Placental epithelial cell (primary cell): ENCODE measurements around the gene PRKAG2. TPM values are rescaled to one million over a fixed set of nuclear protein-coding genes. Genes with fewer than 3 reads are reported as not detected.

Experiments
- small RNA-seq: library from RNA; depleted of rRNA; stranded (forward); fragments of <200 nt; gene quantifications from one replicate; pipeline ENCODE3, GENCODE V24; 2012
- total RNA-seq: library from RNA; depleted of rRNA; stranded (reverse); fragments of >200 nt; gene quantifications from 2 replicates; pipeline ENCODE4 v1.2.3, GENCODE V29; 2012

Gene PRKAG2
- 6.3 and 16.8 TPM in 2 replicates for total RNA-seq

DNA sequence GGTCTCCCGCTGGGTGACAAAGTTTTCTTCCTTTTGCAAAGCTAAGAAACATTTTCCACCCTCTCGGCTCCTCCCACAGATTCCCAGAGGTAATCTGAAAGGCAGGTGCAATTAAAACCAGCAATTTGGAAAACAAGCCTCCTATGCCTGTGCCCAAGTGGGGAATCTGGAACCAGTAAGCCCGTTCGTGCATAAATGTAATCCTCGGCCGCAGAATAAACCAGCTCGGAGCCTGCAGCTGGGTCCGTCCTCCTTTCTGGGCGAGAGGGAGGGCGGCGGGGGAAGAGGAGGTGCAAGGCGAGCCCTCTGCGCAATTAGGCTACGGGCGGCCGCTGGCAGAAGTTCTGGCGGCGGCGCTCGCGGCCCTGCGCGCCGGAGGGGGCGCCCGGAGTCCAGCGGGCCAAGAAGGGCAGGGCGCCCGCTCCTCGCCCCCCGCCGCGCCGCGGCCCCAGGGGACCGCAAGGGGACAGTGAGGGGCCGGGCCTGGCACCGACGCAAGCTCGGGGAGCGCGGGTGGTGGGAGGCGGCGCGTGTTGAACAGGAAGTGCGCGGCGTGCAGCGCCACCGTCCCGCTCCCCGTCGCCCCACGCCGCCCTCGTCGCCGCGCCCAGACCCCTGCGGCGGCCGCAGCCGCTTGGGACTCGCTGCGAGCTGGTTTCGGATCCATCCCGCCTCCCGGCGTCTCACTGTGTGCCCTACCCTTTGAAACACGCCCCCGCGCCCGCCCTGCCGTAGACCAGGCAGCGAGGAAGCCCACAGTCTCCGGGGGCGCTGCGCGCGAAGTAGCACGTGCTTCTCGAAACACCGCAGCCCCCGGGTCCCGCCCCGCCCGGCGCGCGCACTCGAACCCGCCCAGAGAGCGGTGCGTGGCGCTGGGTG lies at the start of gene PRKAG2:
TSS of gene PRKAG2 (minus strand) at position 217 of the 879 bp plus-strand sequence. CDS start 495 bp downstream, outside the sequence.

DNA sequence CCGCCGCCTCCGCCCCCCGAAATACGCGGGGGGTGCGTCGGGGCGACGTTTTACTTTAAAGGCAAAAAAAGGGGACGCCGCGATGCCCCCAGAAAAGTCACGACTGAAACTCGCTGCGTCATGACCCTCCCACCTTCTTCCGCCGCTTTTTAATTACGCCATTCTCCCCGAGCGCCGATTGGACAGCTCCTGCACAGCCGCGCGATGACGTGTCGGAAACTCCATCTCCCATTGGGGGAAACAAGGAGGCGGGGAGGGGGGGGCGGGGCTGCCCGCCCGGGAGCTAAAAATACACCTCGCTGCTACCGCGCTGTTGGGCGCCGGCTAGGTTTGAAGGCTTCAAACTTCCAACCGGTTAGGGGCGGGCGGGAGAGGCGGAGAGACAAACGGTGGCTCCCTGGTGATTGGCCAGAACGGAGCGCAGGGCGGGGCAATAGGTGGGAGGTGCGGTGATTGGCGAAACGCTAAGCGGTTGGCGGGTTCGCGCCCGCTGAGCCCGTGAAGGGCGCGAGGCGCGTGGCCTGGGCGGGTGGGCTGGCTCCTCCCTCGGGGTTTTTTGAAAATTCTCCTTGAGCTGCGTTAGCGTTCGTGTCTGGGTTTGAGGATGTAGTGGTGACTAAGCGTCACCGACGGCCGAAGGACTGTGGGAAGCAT lies 357.0 kb downstream of the PRKAG2 start, which contains the start of gene RHEB:
TSS of gene RHEB (minus strand) at position 131 of the 654 bp plus-strand sequence. CDS start 384 bp downstream, outside the sequence.

Small RNA genes within 50 kb of the gene (small RNA-seq; reads per million reads assigned to genes)
- gene RF00019 (not detected), gene RNU6-604P (not detected)

Other genes starting within 250 kb of the PRKAG2 start
- not detected in 2 replicates for gene GALNTL5, start 79.3 kb upstream of the PRKAG2 start, total RNA-seq
- 37.1 and 47.9 TPM in 2 replicates for gene GALNT11, start 148.6 kb upstream of the PRKAG2 start, total RNA-seq